ENCODE data around the gene FARP1.

The FARP1 gene

GRCh38 chr13:98216135-98216565, 73.3 kb downstream of the FARP1 start:
- TF ChIP-seq CTCF (conservative IDR thresholded peaks at IDR 0.05): no peak

GRCh38 chr13:98216711-98217285, 73.9 kb downstream of the FARP1 start:
- TF ChIP-seq CTCF (conservative IDR thresholded peaks at IDR 0.05): no peak
- peak overlapping the region; percentile 90 for H3K27ac ChIP-seq

More at GRCh38 chr13:98216135-98216565, 73.3 kb downstream of the FARP1 start:
- peak overlapping the region; percentile 90 for H3K27ac ChIP-seq

- TF ChIP-seq CTCF (conservative IDR thresholded peaks at IDR 0.05): no peak
- H3K27ac ChIP-seq: peak overlapping the region; percentile 90; the same call in 1 of the 2 replicates
These were observed 74.7 kb downstream of the FARP1 start for GRCh38 chr13:98217597-98217996.

- H3K27ac ChIP-seq: peak overlapping the region; percentile 100; the same call in 1 of the 2 replicates
- TF ChIP-seq CTCF (conservative IDR thresholded peaks at IDR 0.05): no peak
These were observed 76.8 kb downstream of the FARP1 start for GRCh38 chr13:98219685-98220084.

- H3K27ac ChIP-seq: peak overlapping the region; percentile 100; the same call in 1 of the 2 replicates
- TF ChIP-seq CTCF (conservative IDR thresholded peaks at IDR 0.05): no peak
These were observed 77.4 kb downstream of the FARP1 start for GRCh38 chr13:98220271-98220791.

GRCh38 chr13:98221234-98221633, 78.3 kb downstream of the FARP1 start:
- peak overlapping the region; percentile 100 for H3K27ac ChIP-seq
- TF ChIP-seq CTCF (conservative IDR thresholded peaks at IDR 0.05): no peak

- peak overlapping the region; percentile 100 for H3K27ac ChIP-seq
- TF ChIP-seq CTCF (conservative IDR thresholded peaks at IDR 0.05): no peak
These were observed 79.2 kb downstream of the FARP1 start for GRCh38 chr13:98222081-98222554.
